Measurements from ENCODE around the gene ATRIP.

Gene ATRIP

DNA sequence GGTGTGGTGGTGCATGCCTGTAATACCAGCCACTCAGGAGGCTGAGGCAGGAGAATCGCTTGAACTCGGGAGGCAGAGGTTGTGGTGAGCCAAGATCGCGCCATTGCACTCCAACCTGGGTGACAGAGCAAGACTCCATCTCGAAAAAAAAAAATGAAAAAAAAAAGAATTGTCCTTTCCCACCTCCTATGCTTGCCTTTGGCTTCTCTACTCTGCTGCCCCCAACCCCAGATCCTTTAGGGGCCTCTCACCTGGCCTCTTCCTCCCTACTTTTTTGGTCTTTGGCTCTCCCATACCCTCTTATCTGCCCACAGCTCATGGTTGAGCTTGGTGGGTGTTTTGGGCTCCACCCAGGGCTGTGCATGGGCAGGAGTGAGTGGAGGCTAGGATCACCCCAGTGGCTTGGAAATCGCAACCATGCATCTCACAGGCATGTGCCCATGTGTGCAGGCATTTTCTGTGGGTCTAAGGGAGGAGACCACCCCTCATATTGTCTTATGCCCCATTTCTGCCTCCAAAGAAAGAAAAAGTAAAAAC, 59.5 kb downstream of the ATRIP start:
- no peak for DNase-seq

DNA sequence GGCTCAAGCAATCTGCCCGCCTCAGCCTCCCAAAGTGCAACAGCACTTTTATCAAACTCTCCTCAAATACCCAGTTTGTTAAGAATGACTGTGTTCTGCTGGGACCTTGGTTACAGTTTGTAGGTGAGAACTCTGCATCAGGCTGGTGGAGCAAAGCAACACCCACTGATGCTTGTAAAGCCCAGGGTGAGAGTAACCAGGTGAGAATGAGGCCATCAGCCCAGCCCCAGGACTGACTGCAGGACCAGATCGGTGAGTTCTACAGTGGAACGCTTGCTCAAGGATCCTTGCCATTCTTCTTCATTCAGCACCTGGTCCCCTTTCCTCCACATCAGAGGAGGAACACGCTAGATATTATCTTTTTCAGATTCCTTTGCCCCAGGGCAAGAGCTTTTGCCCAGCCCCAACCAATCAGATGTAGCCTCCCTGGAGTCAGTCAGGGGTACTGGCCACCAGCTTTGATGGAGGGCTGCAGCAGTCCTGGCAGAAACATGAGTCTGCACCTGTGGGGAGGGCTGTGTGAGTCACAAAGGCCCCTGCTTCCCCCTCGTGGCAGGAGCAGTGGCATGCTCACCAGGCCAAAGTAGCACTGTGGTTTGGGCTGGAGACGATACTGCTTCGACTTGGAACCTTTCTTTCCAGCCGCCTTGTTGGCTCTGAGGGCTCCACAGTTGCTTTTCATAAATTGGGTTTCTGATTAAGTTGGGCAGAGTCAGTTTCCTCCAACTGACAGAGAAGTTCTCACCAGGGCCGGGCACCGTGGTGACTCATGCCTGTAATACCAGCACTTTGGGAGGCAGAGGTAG, 60.9 kb downstream of the ATRIP start:
- peak; percentile 86 for DNase-seq

DNA sequence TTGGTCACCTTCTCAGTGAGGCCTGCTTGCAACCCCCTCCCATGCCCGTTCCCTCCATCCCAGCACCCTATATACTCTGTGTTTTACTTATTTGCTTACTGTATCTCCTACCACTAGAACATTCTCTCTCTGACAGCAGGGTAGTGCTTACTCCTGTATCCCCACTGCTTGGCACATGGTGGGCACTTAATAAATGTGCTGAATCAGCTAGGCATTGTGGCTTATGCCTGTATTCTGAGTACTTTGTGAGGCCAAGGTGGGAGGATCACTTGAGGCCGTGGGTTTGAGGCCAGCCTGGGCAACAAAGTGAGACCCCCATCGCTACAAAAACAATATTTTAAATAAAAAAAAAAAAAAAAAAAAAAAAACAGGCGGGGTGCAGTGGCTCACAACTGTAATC, 65.0 kb downstream of the ATRIP start:
- DNase-seq, result no peak

DNA sequence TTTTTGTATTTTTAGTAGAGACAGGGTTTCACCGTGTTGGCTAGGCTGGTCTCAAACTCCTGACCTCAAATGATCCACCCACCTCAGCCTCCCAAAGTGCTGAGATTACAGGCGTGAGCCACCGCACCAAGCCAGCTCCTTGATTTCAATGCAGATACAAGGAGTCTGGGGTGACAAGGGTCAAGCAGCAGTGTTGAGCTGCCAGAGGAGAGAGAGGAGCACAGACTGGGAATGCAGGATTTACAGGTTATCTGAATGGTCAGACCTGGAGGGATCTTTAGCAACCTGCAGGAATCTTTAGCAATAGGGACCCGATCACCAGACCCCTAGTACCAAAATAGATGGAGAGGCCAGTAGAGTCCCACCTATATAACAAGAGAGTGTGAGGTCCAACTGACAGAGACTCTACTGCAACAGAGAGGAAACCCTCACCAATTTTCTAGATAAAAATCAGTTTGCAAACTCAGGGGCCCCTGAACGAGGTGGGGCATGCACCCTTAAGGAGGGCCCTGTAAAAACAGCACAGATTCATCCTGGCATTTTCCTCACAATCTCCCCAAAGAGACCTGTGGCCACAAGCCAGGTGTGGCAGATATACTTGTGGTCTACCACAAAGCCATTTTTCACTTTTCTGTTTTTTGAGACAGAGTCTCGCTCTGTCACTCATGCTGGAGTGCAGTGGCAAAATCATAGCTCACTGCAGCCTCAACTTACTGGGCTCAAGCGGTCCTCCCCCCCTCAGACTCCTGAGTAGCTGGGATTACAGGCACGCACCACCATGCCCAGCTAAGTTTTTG, 68.1 kb downstream of the ATRIP start:
- DNase-seq, result peak; percentile 65
